Measurements from ENCODE around the gene OLA1. TPM values are rescaled to one million over a fixed set of nuclear protein-coding genes. Genes with fewer than 3 reads are reported as not detected.

The OLA1 gene
- polyA plus RNA-seq, 3 donors = 24.9 to 72.3 (median 71.9) TPM

DNA sequence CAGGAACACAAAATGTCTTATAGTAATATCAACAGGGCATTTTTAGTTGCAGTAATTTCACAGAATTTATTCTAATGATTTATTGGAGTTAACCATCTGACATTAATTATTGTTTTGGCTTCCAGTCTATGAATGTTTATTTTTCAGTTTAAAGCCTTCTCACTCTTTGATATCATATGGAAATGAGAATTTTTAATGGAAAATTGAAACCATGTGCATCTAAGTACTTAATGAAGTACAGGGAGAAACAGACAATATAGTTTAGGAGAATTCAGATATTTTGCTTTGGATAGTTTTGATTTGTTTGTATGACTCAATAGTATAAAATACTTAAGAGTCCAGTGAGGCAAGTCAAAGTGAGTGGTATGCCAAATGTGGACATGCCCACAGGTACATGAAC, 126.1 kb downstream of the OLA1 start:
- Mint-ChIP-seq H3K36me3 (peaks cover 19 to 36% of the 10 kb centered on the region in 2 donors), H3K27ac (no peak overlapping the region), H3K27me3 (ENCODE audit: low read depth in 3 of 3) (peaks cover 0 to 3% (median 0%) of the 10 kb centered on the region in 3 donors), H3K4me3 (no peak overlapping the region), H3K9me3 (no peaks in the 10 kb centered on the region), H3K4me1 (no peaks in the 10 kb centered on the region)
- peaks cover 0 to 18% of the 10 kb centered on the region in 2 donors for H3K36me3 ChIP-seq (replicated peaks in 1 of 2; ENCODE audit: control insufficient read depth in 1 of 2, insufficient read depth in 2 of 2, low read length in 2 of 2)
- H3K9ac ChIP-seq (ENCODE audit: insufficient read depth, low read length, poor library complexity, severe bottlenecking) = no peak overlapping the region
- intact Hi-C loops (cut with micrococcal nuclease) = no loop called here
- no peak overlapping the region for H2AFZ ChIP-seq (ENCODE audit: insufficient read depth, low read depth, low read length, poor library complexity, severe bottlenecking)
- no peaks in the 10 kb centered on the region for H3K9me3 ChIP-seq (replicated peaks in 1 of 2; ENCODE audit: control insufficient read depth in 1 of 2, insufficient read depth in 1 of 2, low read length in 2 of 2)
- H4K20me1 ChIP-seq (ENCODE audit: insufficient read depth, low read length) = no peaks in the 10 kb centered on the region
- H3K4me1 ChIP-seq (ENCODE audit: control insufficient read depth in 1 of 2, insufficient read depth in 2 of 2, low read length in 2 of 2) = no peaks in the 10 kb centered on the region
- no peak overlapping the region for H3K27ac ChIP-seq (ENCODE audit: low read depth in 1 of 2, low read length in 2 of 2)
- TF ChIP-seq, protein P1, sequence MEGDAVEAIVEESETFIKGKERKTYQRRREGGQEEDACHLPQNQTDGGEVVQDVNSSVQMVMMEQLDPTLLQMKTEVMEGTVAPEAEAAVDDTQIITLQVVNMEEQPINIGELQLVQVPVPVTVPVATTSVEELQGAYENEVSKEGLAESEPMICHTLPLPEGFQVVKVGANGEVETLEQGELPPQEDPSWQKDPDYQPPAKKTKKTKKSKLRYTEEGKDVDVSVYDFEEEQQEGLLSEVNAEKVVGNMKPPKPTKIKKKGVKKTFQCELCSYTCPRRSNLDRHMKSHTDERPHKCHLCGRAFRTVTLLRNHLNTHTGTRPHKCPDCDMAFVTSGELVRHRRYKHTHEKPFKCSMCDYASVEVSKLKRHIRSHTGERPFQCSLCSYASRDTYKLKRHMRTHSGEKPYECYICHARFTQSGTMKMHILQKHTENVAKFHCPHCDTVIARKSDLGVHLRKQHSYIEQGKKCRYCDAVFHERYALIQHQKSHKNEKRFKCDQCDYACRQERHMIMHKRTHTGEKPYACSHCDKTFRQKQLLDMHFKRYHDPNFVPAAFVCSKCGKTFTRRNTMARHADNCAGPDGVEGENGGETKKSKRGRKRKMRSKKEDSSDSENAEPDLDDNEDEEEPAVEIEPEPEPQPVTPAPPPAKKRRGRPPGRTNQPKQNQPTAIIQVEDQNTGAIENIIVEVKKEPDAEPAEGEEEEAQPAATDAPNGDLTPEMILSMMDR (IDR thresholded peaks at IDR 0.05) = no peak
- no peak overlapping the region for H3K4me2 ChIP-seq (replicated peaks; ENCODE audit: extremely low read depth, low read length, poor library complexity, severe bottlenecking)
- H3K4me3 ChIP-seq (replicated peaks in 1 of 3; ENCODE audit: low read depth in 2 of 3, low read length in 3 of 3) = no peak overlapping the region
- no peaks in the 10 kb centered on the region for H3K27me3 ChIP-seq (ENCODE audit: control insufficient read depth in 2 of 2, insufficient read depth in 2 of 2, low read length in 2 of 2)
- DNase-seq = no peak
- no peaks in the 10 kb centered on the region for H3K79me2 ChIP-seq (ENCODE audit: insufficient read depth, low read length)

DNA sequence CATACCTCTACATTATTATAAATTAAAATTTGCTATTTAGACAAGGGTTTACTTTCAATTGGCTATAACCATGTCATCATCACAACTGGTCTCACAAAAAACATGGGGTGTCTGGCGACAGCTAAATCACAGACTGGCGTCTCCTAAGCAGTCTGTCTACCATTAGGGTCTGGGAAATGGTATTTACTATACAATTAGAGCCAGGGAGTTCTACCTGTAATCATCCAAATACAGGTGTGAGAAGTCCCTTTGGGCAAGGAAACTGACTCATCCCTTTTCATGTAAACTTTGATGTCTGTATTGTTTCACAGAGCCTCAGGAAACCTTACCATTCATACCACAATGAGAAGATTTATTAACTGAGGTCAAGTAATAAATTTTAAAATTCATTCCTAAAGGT, 126.7 kb downstream of the OLA1 start:
- Histone ChIP-seq H3K4me3 (replicated peaks in 1 of 3; ENCODE audit: low read depth in 2 of 3, low read length in 3 of 3) (no peak overlapping the region), H3K27me3 (ENCODE audit: control insufficient read depth in 2 of 2, insufficient read depth in 2 of 2, low read length in 2 of 2) (no peaks in the 10 kb centered on the region), H3K36me3 (replicated peaks in 1 of 2; ENCODE audit: control insufficient read depth in 1 of 2, insufficient read depth in 2 of 2, low read length in 2 of 2) (peaks cover 0 to 18% of the 10 kb centered on the region in 2 donors), H3K9ac (ENCODE audit: insufficient read depth, low read length, poor library complexity, severe bottlenecking) (no peak overlapping the region), H4K20me1 (ENCODE audit: insufficient read depth, low read length) (no peaks in the 10 kb centered on the region), H3K79me2 (ENCODE audit: insufficient read depth, low read length) (no peaks in the 10 kb centered on the region), H3K4me1 (ENCODE audit: control insufficient read depth in 1 of 2, insufficient read depth in 2 of 2, low read length in 2 of 2) (no peaks in the 10 kb centered on the region), H3K27ac (ENCODE audit: low read depth in 1 of 2, low read length in 2 of 2) (no peak overlapping the region), H3K4me2 (replicated peaks; ENCODE audit: extremely low read depth, low read length, poor library complexity, severe bottlenecking) (no peak overlapping the region), H3K9me3 (replicated peaks in 1 of 2; ENCODE audit: control insufficient read depth in 1 of 2, insufficient read depth in 1 of 2, low read length in 2 of 2) (no peaks in the 10 kb centered on the region), H2AFZ (ENCODE audit: insufficient read depth, low read depth, low read length, poor library complexity, severe bottlenecking) (no peak overlapping the region)
- H3K36me3 Mint-ChIP-seq = peaks cover 19 to 35% of the 10 kb centered on the region in 2 donors
- H3K27ac Mint-ChIP-seq = no peak overlapping the region
- peaks cover 0 to 3% (median 0%) of the 10 kb centered on the region in 3 donors for H3K27me3 Mint-ChIP-seq (ENCODE audit: low read depth in 3 of 3)
- no peaks in the 10 kb centered on the region for H3K4me1 Mint-ChIP-seq
- no CpG with 5 or more reads among the region's 2 CpGs for WGBS (ENCODE audit: insufficient coverage)
- DNase-seq = no peak
- no peak overlapping the region for H3K4me3 Mint-ChIP-seq
- TF ChIP-seq, protein P1 (IDR thresholded peaks at IDR 0.05) = no peak
- intact Hi-C loops (cut with micrococcal nuclease) = no loop called here
- H3K9me3 Mint-ChIP-seq = no peaks in the 10 kb centered on the region
